Erythroblast (primary cell): ENCODE data around the gene GTPBP6.

Source experiments
- GATA1 ChIP-seq: IDR thresholded peaks from 2 replicates; pipeline ENCODE4 v1.6.1; 2011; ENCODE audit warnings: low read depth, mild to moderate bottlenecking, control low read depth, low read length, moderate library complexity
- POLR2A ChIP-seq: IDR thresholded peaks from 2 replicates; pipeline ENCODE4 v1.6.1; 2011; ENCODE audit warnings: mild to moderate bottlenecking, low read length

DNA sequence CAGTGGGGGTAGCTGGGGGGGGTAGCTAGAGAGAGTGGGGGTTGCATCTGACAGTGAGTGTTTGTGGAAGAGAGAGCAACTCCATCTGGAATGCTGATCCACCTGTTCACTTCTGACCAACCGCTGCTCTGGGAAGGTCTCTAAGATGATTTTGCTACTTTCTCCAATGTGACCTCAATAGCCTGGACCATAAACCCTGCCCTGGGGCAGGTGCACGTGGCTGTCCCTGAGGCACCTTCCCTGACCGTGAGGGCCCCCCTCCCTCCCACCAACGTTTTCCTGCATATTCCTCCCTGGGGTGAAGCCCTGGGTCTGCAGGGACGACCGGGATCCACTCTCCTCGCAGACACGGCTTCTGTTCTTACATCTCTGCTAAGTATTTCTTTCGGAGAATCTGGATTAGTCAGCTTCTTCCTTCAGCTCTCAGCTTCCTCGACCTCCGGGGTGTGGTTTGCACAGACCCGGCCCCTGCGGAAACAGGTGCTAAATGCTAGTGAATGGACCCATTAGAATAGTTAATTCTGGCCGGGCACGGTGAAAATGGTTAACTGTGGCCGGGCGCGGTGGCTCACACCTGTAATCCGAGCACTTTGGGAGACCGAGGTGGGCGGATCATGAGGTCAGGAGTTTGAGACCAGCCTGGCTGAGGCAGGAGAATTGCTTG lies 58.8 kb downstream of the GTPBP6 start:
- no peak for TF ChIP-seq POLR2A
- TF ChIP-seq GATA1: no peak
